Fibroblast of skin of back (primary cell): ENCODE results near the gene PBX4.
A peak's percentile ranks its signal among the peaks of the same experiment; 100 is the strongest.

Experiments used
- DNase-seq: peaks from one replicate; pipeline ENCODE4 v3.0.0-alpha.2; 2013

Gene PBX4

GRCh38 chr19:19523177-19523576, 95.3 kb downstream of the PBX4 start:
- DNase-seq: no peak

GRCh38 chr19:19520989-19521388, 97.5 kb downstream of the PBX4 start:
- no peak for DNase-seq

GRCh38 chr19:19517235-19517619, 101.3 kb downstream of the PBX4 start:
- no peak for DNase-seq

GRCh38 chr19:19515642-19516519, 102.6 kb downstream of the PBX4 start, which contains the start of gene NDUFA13:
TSS of gene NDUFA13 (plus strand) at chr19:19516225. CDS start at chr19:19516239, 14 bp downstream.
- DNase-seq: peak; percentile 93

- no peak for DNase-seq
These were observed 103.4 kb downstream of the PBX4 start, which contains the start of gene TSSK6 for GRCh38 chr19:19514881-19515641. TSS of gene TSSK6 (minus strand) at chr19:19515548. CDS start at chr19:19515427, 121 bp downstream.

- DNase-seq: peak; percentile 68
These were observed 104.3 kb downstream of the PBX4 start for GRCh38 chr19:19514215-19514657.

GRCh38 chr19:19513682-19514081, 104.8 kb downstream of the PBX4 start:
- no peak for DNase-seq
